Cerebellar cortex (tissue), 1 donor: ENCODE results near the gene CLEC11A.
"Not testable (repeated sequence)": the region's sequence is repeated elsewhere in the genome, so short reads cannot be mapped to it uniquely, and the experiment has no call there.

Source experiments
- DNase-seq: peaks from one replicate; pipeline ENCODE4 v3.0.0-alpha.2; 2015; ENCODE audit warnings: low spot score

Gene CLEC11A

DNA sequence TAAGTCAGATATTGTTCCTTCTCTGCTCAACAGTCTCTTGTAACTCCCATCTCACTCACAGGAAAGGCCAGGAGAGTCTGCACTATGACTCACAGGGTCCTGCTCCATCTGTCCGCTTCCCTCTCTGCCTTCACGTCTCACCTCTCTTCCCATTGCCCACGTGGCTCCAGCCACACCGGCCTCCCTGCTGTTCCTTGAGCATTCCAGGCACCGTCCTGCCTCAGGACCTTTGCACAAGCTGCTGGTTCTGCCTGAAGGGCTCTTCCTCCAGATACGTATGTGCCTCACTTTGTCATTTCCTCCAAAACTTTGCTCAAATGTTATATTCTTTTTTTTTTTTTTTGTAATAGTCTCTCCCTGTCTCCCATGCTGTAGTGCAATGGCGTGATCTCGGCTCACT lies 33.1 kb downstream of the CLEC11A start:
- not testable (repeated sequence) for DNase-seq

DNA sequence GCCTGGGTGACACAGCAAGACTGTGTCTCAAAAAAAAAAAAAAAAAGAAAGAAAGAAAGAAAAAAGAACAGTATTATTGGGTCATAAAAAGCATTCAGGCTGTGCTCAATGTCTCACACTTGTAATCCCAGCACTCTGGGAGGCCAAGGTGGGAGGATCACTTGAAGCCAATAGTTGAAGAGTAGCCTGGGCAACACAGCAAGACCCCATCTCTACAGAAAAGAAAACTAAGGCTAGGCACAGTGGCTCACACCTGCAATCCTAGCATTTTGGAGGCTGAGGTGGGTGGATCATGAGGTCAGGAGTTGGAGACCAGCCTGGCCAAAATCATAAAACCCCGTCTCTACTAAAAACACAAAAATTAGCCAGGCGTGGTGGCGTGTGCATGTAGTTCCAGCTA lies 34.5 kb downstream of the CLEC11A start:
- DNase-seq: not testable (repeated sequence)

DNA sequence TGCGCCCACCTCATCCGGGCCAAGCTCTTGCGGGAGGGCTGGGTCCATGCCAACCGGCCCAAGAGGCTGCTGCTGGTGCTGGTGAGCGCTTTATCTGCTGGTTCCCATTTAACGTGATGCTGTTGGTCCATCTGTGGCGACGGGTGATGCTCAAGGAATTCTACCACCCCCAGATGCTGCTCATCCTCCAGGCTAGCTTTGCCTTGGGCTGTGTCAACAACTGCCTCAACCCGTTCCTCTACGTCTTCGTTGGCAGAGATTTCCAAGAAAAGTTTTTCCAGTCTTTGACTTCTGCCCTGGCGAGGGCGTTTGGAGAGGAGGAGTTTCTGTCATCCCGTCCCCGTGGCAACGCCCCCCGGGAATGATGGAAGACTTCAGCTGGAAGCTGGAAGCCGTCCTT lies 35.9 kb downstream of the CLEC11A start:
- DNase-seq: not testable (repeated sequence)

DNA sequence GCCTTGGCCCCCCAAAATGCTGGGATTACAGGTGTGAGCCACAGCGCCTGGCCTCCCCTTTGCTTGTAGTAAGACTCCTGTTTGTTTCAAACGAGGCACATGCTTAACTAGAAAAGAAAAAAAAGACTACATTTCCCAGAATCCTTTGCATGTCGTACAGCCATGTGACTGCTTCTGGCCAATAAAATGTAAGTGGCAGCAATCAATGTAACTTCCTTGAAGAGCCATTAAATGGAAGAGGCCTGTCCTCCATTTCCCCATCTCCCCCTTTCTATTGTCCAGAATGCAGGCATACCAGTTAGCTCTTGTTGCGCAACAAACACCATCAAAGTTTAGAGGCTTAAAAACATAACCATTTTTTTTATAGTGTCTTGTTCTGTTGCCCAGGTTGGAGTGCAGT lies 36.7 kb downstream of the CLEC11A start:
- DNase-seq: peak; percentile 44

- DNase-seq: not testable (repeated sequence)
These were observed 38.3 kb downstream of the CLEC11A start for GRCh38 chr19:50761501-50761900.

DNA sequence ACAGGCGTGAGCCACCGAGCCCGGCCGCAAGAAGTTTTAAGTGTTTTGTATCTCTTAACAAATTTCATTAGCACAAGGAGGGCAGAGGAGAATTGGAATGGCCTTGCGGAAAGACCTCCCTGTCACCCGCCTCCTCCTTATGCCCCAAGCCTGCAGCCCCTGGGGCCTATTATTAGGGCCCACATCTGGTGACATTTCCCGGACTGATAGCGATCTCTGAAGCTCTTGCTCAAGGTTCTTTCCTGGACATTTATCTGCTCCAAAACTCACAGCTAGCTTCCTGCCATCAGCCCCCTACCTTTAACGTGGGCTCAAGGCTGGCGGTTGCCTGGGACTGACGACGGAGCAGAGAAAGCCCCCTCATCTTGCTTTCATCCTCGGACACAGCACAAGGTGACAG lies 40.4 kb downstream of the CLEC11A start:
- not testable (repeated sequence) for DNase-seq

DNA sequence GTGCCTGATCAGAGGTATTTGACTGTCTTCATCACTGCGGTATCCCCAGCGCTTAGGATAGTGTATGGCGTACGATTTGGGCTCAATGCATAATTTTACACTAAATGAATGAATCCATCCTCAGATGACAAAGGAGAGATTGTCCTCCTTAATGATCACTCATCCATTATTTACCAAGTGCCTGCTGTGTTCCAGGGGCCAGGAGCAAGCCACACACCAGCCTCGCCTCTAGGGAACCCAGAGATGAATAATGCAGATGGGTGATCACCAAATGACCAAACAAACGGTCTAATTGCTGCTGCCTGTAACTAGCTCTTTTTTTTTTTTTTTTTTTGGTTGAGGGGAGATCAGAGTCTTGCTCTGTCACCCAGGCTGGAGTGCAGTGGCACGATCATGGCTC lies 41.2 kb downstream of the CLEC11A start:
- no peak for DNase-seq

GRCh38 chr19:50766746-50767145 lies 43.6 kb downstream of the CLEC11A start:
- DNase-seq: not testable (repeated sequence)

- DNase-seq: not testable (repeated sequence)
These were observed 44.1 kb downstream of the CLEC11A start for GRCh38 chr19:50767263-50767662.

- DNase-seq: no peak
These were observed 45.1 kb downstream of the CLEC11A start for GRCh38 chr19:50768277-50768676.

GRCh38 chr19:50770164-50770563 lies 47.0 kb downstream of the CLEC11A start, which contains the start of gene GPR32:
TSS of gene GPR32 (plus strand) at chr19:50770464. CDS start at chr19:50770601, 137 bp downstream.
- not testable (repeated sequence) for DNase-seq

DNA sequence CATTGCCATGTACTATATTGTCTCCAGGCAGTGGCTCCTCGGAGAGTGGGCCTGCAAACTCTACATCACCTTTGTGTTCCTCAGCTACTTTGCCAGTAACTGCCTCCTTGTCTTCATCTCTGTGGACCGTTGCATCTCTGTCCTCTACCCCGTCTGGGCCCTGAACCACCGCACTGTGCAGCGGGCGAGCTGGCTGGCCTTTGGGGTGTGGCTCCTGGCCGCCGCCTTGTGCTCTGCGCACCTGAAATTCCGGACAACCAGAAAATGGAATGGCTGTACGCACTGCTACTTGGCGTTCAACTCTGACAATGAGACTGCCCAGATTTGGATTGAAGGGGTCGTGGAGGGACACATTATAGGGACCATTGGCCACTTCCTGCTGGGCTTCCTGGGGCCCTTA lies 47.7 kb downstream of the CLEC11A start:
- no peak for DNase-seq

- no peak for DNase-seq
These were observed 49.3 kb downstream of the CLEC11A start for GRCh38 chr19:50772476-50772875.

GRCh38 chr19:50772912-50773311 lies 49.7 kb downstream of the CLEC11A start:
- not testable (repeated sequence) for DNase-seq

DNA sequence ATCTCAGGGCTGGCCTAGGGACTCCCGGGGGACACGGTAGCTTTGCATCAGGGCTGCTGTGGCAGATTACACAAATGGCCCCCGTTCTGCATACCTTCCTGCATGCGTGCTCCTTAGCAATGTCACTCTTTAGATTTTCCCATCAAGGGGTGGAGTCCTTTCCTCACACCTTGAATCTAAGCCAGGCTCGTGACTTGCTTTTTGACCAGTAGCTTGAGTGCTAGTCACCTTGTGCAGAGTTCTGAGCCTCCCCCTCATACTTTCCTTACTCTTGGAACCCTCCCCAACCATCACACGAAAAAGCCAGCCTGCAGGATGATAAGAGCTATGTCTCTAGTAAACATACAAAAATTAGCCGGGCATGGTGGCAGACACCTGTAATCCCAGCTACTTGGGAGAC lies 50.3 kb downstream of the CLEC11A start:
- DNase-seq: not testable (repeated sequence)
